ENCODE results near the gene TGIF2. TPM values are rescaled to one million over a fixed set of nuclear protein-coding genes. Genes with fewer than 3 reads are reported as not detected.

The TGIF2 gene
- total RNA-seq, 1 experiment from 2014 or later: 17.1 TPM

DNA sequence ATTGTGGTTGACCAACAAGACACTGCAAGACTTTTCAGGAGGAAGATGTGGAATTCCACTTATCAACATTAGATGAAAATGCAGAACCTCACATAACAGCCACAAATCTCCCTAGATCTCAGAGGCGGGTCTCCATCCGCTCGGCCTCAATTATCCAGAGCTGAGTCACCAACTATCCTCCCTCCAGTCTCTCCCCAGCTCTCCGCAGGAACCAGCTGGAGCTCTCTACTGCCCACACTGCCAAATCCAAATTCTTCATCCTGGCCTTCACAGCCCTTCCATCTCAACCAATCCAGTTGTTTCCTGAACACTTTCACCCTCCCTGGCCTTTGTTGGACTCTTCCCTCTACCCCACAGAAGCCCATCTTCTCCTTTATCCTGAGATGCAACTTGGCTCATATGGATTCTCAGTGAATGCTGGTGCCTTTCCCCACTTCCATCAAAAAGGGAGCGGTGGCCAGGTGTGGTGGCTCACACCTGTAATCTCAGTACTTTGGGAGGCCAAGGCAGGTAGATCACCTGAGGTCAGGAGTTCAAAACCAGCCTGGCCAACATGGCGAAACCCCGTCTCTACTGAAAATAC is 3.5 kb upstream of the TGIF2 start:
- no peaks in the 10 kb centered on the region for H3K27me3 ChIP-seq (ENCODE audit: insufficient read depth, low read length)
- no peak overlapping the region for H2AFZ ChIP-seq (ENCODE audit: low read depth, low read length, poor library complexity, severe bottlenecking)
- no peaks in the 10 kb centered on the region for H3K36me3 ChIP-seq (ENCODE audit: control insufficient read depth in 1 of 2, insufficient read depth in 2 of 2, low read length in 2 of 2)
- intact Hi-C loops (cut with micrococcal nuclease): no loop called here
- DNase-seq (ENCODE audit: low read depth, low spot score) (no peak), ATAC-seq (no peak)
- peaks cover 5 to 20% of the 10 kb centered on the region in 2 experiments for H3K4me1 ChIP-seq (ENCODE audit: control insufficient read depth in 1 of 2, insufficient read depth in 2 of 2, low read length in 2 of 2)
- CTCF ChIA-PET: no interaction called here
- H3K79me2 ChIP-seq (ENCODE audit: insufficient read depth, low read length): 0 out of 2 replicates have a peak, but pooled peaks cover under 1% of the 10 kb centered on the region
- BruUV-seq (replicated peaks): no TSS peak
- H3K4me3 ChIP-seq (replicated peaks in 1 of 2; ENCODE audit: low read depth in 1 of 2, low read length in 2 of 2): no peak overlapping the region
- no peaks in the 10 kb centered on the region for H4K20me1 ChIP-seq (ENCODE audit: insufficient read depth)
- RAD21 ChIA-PET (ENCODE audit: low non-redundant PET in 1 of 2, low total read pairs in 2 of 2, uncharacterized antibody in 2 of 2, unreplicated experiment in 2 of 2): no interaction called here
- TF ChIP-seq SIN3A (IDR thresholded peaks at IDR 0.05; ENCODE audit: low read depth) (no peak), CEBPB (IDR thresholded peaks at IDR 0.05; ENCODE audit: low read depth) (no peak), EZH2phosphoT487 (IDR thresholded peaks at IDR 0.05; ENCODE audit: borderline replicate concordance) (no peak), RAD21 (IDR thresholded peaks at IDR 0.05; ENCODE audit: low read depth) (no peak), SP1 (IDR thresholded peaks at IDR 0.05; ENCODE audit: low read depth) (no peak)
- TF ChIP-seq, protein P1, sequence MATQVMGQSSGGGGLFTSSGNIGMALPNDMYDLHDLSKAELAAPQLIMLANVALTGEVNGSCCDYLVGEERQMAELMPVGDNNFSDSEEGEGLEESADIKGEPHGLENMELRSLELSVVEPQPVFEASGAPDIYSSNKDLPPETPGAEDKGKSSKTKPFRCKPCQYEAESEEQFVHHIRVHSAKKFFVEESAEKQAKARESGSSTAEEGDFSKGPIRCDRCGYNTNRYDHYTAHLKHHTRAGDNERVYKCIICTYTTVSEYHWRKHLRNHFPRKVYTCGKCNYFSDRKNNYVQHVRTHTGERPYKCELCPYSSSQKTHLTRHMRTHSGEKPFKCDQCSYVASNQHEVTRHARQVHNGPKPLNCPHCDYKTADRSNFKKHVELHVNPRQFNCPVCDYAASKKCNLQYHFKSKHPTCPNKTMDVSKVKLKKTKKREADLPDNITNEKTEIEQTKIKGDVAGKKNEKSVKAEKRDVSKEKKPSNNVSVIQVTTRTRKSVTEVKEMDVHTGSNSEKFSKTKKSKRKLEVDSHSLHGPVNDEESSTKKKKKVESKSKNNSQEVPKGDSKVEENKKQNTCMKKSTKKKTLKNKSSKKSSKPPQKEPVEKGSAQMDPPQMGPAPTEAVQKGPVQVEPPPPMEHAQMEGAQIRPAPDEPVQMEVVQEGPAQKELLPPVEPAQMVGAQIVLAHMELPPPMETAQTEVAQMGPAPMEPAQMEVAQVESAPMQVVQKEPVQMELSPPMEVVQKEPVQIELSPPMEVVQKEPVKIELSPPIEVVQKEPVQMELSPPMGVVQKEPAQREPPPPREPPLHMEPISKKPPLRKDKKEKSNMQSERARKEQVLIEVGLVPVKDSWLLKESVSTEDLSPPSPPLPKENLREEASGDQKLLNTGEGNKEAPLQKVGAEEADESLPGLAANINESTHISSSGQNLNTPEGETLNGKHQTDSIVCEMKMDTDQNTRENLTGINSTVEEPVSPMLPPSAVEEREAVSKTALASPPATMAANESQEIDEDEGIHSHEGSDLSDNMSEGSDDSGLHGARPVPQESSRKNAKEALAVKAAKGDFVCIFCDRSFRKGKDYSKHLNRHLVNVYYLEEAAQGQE (IDR thresholded peaks at IDR 0.05; ENCODE audit: low read depth): no peak
- 0 out of 2 replicates have a peak overlapping the region, but pooled peaks have one; percentile 13 for H3K4me2 ChIP-seq (ENCODE audit: low read length)
- H3K9ac ChIP-seq (ENCODE audit: low read length): no peak overlapping the region
- peaks cover 0 to 4% of the 10 kb centered on the region in 2 experiments; a peak in 1 of 4 replicates for H3K9me3 ChIP-seq (ENCODE audit: control insufficient read depth in 1 of 2, insufficient read depth in 1 of 2, low read depth in 1 of 2, low read length in 2 of 2)
- POLR2A ChIA-PET: no interaction called here
- no peaks in the 10 kb centered on the region for H3K9me2 ChIP-seq (ENCODE audit: insufficient read depth)
- no peak overlapping the region for H3K27ac ChIP-seq (ENCODE audit: low read depth, low read length)
